ENCODE results near the gene ZNF76.

The ZNF76 gene

DNA sequence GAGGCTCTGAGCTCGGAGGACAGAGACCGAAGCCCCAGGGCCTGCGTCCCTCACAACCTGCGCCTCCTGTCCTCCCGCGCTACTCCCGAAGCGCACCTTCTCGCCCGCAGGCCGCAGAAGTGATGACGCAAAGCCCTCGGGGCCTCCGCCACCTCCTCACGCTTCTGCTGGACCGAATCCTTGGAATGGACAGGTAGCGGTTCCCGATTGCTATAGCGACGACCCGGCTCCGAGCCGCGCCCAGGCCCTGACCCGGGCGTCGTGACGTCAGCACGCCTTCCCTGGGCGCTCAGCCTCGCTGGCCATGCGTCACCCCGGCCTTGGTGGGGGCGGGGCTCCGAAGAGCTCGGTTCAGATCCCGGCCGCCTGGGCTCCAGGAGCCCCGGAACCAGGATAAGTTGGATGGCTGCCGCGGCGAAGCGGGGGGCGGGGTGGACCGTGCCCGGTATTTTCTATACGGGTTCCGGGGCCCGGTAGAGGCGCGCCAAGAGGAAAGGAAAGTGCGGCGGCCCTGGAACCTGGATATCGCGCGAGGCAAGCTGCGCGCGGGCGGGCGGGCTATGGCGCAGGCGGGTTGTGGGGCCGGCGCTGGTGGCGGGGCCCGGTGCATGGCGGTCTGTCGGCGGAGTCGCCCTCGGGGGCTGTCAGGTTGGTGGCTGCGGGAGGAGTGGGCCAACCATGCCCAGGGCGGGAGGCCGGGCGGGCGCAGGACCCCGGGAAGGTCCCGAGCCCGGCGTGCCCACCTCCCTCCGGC is at the start of gene ZNF76:
TSS of gene ZNF76 (plus strand) at position 542 of the 754 bp plus-strand sequence. CDS start 21,417 bp downstream, outside the sequence.
- peak; percentile 85 to 89 for ATAC-seq

DNA sequence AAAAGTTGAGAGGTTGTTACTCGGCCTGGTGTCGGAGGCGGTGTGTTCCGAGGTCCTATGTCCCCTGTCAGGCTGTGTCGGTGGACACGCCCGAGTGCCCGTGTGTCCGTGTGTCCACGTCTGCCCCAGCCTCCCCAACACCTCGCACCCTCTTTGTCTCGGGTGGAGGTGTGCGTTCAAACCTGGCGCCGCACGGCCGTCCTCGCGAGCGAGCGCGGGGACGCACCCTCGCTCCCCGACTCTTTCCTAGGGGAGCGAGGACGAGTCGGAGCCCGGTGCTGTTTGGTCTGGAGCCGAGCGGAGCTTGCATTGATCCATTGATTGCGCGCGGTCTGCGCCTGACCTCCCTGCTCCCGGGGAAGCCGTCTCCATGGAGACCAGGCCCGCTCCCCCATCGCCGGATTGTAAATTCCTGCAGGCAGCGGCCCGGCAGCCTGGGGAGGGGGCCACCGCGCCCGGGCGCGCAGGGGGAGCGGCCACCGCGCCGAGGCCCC is 46.2 kb upstream of the ZNF76 start:
- no peak for ATAC-seq

DNA sequence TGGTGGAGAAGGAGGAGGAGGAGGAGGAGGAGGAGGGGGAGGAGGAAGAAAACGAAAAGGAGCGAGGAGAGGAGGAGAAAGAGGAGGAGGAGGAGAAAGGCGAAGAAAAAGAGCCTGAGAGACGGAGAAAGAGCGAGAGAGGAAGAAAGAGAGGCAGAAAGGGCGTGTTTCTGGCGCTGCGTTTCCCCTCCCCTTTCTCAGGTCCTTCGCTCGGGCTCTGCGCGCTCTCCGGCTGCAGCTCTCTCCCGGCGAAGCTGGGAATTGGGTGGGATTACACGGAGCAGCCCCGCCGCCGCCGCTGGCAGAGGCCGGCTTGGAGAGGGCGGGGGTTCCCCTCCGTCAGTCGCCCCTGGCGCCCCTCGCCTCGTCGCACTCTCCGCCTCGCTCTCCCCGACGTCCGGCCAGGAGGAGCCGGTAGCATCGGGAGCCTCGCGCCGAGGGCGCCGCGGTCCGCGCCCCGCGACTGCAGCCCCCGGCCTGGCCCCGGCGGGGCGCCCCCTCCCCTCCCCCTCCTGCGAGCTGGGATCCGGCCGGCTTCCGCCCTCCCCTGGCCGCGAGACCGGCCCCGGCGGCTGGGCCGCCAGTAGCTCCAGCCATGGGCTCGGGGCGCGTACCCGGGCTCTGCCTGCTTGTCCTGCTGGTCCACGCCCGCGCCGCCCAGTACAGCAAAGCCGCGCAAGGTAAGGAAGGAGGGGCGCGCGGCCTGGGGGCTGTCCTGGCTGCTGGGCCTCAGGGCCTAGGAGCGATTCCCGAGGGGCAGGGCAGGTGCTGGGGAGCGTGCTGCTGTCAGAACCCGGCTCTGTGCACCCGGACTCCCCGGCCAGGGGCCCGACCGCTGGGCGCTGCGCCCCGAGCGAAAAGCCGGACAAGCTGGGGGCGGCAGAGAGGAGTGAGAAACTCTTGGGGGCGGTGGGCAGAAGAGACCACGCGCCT is 45.4 kb upstream of the ZNF76 start, which contains the start of gene SCUBE3:
TSS of gene SCUBE3 (plus strand) at position 133 of the 933 bp plus-strand sequence. CDS start at position 596, 463 bp downstream.
- ATAC-seq: no peak

DNA sequence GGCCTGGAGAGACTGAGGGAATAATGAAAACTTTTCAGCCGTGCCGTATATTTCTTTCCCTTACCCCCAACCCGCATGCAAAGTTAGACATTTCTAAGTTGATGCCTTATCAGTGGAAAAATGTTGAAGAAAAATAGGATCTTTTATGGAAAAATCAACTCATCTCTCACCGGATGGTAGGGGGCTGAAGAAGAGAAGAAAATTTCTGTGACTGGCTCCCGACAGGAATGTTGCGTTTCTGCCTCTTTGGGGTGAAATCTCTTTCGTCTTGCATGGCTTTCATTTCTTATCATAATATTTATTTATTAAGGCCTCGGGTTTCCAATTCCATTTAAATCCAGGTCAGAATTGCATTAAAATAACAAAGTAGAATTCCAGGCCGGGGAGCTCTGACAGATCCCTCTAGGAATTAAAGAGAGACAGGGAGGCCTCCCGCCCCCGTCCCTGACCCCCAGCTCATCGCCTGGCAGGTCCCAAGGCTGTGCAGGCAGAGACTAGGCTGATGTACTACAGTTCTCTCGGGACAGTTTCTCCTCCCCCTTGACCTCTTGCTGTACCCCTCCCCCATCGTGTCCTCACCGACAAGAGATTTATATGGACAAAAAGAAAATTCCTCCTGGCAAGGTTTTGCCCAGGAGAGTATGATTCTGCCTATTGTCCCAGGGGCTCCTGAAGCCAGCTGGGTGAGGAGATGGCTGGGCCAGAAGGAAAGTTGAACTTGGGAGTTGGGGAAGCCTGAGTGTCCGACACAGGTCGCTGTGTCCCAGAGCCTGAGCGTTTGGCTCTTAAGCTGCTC is 44.5 kb upstream of the ZNF76 start:
- no peak for ATAC-seq

DNA sequence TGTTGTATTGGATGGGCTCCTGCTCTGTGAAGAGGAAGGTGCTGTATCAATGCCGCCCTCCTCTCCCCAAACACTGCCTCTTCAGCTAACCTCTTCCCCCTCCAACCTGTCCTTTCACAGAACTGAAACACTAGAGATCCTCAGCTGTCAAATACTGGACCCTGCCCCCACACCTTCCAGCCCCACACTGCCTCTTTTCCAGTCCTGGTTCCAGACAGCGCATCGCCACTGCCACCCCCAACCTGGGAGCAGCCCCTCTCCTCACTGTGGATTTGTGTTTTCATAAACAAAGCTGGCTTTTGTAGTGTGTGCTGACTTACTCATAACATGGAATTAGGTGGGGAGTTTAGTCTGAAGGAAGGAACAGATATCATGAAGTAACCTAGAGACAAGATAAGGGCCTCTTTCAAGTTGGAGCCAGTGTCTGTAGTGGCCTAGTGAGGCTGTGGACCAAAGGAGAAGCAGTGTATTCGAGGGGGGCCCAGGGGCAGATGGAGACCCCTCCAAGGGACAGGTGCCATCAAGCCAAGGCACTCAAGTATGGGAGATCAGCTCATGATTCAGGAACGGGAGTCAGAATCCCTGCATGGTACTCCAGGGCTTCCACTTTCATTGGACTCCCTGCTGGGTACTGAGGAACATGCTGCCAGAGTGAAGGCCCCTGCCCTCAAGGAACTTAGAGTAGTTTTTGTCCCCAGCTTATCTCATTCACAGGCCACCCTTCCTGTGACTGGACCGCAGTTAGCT is 43.7 kb upstream of the ZNF76 start:
- no peak for ATAC-seq

DNA sequence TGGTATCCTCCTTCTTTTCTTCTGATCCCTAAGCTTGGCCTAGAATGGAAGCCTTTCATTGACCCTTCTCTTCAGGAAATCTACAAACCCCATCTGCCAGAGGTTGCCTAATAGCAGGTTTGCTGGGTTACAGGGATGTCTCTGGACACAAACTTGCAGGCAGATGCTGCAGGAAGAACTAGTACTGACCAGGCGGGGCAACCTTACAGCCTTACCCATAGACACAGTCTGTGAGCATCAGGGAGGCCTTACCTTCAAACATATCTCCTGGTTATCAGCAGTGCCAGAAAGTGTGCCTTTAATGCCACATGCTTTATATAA is 43.2 kb upstream of the ZNF76 start:
- no peak for ATAC-seq

DNA sequence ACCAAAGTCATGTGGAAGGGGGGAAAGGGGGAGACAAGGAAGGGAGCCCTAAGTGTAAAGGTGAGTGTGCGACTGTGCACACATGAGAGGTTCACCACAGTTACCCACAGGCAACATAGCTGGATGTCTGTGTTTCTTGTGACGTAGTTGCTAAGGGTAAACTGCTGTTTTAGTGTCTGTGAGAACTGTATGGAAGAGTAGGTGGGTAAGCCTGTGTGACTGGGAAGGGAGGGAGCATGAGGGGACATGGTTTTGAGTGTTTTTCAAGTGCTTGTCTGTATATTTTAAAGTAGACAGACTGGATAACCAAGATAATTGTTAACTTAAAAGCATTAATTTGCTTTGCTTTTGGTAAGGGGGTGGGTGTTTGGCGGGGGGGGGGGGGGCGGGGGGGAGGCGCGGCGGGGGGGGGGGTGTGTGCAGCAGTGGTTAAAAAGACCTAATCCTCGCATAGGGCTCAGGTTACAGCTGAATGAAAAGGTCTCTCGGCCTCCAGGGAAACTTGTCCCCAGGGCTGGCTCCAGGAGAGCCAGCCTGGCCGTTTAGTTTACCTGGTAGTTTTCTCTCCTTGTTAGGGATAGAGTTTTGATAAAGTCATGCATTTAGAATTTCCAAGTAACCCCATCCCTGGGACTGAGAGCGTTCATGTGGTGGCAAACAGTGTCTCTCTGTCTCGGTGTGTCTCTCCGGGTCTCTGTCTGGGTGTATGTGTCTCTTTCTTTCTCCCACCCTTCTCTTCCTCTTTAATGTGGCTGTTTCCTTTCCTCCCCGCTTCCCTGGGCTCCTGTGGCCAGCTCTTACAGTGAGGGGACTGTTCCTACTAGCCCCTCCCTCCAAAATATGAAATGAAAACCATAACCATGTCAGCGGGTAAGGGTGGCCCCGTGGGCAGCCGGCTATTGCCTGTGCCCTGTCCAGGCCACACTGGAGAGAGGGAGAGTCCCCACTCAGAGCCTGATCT is 42.4 kb upstream of the ZNF76 start:
- ATAC-seq: no peak

DNA sequence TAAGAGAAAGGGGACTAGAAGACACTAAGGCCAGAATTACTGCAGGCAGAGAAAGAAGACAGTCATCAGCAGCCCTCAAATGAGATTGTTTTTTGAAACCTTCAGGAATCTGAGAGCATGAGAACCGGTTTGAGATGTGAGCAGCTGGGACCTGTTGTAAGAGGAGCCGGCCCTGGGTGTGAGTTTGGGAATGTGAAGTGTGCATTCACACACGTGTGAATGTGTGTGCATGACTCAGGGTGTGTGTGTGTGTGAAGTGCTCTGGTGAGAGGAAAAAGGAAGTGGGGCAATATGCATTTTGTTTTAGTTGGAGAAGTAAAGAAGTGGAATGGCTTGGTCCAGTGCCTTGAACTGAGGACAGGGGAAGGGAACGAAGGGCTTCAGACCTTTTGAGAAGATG is 41.5 kb upstream of the ZNF76 start:
- no peak for ATAC-seq

DNA sequence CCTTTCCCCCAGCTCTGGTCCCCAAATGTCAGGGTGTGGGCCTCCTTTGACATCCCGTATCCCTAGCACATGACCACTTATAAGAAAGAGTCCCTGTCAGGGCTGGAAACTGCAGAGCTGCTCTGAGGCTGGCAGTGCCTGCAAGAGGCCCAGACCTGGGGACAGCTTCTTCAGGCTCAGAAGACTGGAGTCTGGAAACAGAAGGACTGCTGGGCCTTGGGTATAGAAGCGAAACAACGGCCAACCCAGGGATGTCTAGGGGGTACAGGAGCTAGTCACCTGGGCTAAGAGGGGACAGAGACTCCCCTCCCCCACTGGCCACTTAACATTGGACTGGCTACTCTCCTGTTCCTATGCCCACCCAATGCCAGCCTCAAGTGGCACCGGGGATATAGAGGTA is 41.1 kb upstream of the ZNF76 start:
- no peak for ATAC-seq

DNA sequence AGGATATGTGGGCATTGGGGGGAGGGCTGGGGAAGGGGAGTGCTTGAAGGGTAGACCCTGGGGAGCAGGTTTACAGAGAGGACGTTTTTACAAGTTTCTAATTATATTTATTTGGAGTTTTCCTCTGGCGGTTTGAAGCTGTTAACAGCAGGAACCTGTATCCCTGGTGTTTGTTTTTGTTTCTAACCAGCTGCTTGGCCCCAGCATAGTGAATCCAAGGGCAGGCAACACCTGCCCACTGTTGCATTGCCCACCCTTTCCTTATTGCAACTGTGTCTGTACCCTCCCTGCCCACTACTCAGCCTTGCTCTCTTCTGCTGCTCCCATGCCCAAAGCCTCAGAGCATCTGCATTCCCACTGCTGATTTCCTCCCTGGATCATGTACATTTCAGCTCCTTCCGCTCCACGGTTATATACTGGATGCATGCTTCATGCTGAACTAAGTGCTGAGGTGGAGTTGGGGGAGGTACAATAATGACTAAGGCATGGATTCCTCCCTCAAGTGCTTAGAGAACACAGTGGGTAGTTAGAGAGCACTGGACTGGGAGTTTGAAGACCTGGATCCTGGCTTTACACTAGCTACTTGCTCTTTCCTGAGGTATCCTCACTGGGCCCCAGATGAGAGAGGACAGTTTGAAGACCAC is 39.7 kb upstream of the ZNF76 start:
- ATAC-seq: no peak

DNA sequence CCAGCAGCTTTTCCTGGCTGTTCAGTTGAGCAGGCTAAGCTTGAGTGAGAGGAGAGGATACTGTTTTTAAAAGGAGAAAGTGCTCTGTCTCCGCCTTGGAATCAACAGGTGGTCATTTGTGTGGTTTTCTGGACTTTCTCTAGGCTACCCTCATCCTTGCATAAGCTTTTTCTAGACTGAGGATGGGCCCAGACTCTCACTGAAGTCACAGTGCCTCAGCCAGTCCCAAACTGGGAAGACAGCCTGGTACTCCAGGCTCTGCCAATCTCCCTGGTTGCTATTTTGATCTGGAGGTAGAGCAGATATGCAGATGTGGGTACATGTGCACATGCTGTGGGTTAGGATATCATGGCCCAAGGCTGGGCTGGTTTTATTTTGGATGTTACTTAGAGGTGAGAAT is 38.8 kb upstream of the ZNF76 start:
- ATAC-seq: no peak

DNA sequence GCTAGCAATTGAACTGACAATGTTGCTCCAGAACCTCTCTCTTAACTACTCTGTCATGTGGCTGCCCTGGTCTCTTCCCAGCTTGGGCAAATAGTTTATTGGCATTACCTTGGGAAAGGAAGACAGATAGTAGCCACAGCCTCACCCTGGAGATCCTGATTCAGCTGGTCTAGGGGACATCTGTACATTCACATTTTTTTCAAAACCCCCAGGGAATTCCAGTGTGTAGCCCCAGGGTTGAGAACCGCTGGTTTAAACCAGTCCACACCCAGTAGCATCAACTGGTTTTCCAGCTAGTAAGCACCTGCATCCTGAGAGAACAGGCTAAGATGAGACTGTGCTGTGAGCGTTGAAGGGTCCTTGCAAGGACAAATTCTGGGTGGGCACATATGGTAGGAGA is 36.1 kb upstream of the ZNF76 start:
- ATAC-seq: no peak

DNA sequence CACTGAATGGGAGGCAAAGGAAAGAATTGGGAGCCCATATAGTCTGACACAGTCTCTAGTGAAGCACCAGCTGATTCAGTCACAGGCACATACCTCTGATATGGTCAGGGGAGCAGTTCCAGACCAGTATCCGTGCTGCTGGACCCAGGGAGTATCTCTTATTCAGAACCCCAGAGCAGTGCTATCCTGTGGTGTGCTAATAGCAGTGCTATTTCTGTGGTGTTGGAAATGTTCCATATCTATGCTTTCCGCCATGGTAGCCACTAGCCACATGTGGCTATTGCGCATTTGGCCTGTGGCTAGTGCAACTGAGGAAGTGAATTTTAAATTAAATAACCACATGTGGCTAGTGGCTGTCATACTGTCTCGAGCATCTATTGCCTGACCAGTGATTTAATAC is 34.8 kb upstream of the ZNF76 start:
- no peak for ATAC-seq

DNA sequence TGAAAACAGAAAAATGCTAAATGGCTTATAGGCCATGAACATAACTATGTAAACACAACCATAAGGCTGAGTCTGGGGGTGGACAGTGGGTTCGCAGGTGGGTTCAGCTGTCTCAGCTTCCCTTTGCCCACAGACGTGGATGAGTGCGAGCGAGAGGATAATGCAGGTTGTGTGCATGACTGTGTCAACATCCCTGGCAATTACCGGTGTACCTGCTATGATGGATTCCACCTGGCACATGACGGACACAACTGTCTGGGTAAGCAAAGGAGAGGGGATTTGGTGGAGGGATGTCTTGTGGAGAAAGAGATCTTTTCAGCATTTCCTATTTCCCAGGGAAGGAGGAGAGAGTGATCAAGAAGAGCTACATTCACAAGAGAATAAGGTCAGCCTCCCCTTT is 31.1 kb upstream of the ZNF76 start:
- ATAC-seq: no peak

DNA sequence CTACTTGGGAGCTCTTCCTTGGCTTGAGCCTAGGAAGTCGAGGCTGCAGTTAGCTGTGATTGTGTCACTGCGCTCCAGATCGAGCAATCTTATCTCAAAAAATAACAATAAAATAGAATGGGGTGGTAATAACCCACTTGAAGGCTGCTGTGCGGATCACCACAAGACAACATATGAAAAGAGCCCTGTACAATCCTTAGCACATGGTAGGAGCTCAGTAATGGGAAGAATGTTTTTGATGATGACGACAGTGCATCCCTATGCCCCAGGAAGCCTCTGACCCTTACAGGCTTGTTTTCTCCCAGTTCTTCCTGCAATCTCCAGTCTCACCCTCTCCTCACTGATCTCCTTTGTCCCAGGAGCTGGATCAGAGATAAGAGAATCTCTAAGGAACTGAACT is 30.2 kb upstream of the ZNF76 start:
- no peak for ATAC-seq

DNA sequence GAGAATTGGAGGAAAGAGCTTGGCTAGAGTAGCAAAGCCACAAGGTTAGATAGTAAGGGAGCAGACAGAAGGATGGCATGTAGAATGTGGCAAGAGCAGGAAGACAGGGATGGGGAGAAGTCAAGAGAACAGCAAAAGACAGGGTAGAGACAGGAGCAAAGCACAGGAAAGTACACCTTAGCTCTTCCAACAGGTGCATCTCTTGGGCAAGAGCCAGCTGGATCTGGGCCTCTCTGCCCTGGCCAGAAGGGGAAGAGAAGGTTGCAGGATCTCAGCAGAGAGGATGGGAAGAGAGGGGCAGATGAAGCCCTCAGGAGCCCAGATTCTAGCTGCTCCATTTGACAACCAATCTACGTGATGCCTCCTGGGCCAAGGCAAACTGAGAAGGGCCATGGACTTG is 29.0 kb upstream of the ZNF76 start:
- no peak for ATAC-seq

DNA sequence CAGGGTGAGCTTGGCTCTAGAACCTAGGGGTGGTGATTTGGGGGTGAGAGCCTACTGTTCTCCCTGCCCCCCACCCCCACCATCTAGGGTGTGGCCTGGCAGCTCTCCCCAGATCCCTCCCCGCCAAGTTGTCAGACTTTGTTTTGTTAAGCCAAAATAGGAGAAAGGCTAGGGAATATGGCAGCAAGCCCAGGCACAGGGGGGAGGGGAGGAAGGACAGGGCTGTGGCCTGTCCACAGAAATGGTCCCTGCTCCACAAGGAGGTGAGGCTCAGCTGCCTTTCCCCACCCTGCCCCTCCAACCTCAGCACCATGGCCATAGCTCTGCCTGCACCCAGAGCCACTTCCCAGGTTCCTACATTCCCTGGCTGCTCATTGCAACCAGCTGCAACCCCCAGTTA is 28.6 kb upstream of the ZNF76 start:
- no peak for ATAC-seq

DNA sequence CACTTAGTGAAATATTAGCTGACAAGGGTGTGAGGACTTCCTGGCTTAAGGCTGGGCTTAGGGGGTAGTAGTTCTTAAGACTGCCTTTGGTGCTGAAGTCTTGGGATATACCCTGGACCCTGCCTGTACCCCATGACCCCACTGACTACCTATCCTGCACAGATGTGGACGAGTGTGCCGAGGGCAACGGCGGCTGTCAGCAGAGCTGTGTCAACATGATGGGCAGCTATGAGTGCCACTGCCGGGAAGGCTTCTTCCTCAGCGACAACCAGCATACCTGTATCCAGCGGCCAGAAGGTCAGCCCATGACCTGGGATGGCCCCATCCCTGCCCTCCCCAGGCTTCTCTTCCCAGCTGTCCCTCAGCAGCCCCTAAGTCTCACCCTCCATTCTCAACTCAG is 28.0 kb upstream of the ZNF76 start:
- ATAC-seq: no peak

DNA sequence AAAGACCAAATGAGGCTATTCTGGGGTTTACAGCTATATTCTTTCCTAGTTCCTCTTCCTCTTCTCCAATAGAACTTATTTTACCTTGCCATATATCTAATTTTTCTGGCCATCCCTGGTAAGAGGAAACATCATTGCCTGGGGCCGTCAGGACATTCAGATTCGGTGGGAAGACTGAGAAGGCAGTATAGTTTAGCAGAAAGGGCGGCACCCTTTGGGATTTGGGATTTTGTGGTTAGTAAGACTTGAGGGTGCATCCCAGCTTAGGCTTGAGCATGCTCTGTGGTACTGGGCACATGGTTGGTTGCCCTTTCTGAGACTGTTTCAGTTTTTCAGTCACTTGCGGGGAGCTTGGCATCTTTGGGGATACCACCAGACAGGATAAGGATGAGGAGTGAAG is 24.6 kb upstream of the ZNF76 start:
- no peak for ATAC-seq

DNA sequence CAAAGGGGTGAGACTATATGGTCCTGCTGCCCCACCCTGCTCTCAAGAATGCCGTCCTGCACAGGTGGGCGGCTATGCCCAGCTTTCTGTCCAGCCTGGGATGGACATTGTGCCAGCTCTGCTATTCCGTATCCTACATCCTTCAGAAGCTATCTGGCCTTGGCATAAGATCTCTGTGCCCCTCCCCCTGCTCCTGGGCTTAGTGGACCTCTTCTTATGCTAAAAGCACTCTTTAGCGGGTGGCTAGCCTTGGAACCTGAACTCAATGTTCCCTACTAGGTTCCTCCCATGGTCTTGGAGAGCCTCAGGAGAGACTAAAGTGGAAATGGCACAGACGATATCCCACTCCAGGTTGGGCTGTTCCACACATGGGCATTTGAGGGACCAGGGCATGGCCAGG is 23.3 kb upstream of the ZNF76 start:
- no peak for ATAC-seq

DNA sequence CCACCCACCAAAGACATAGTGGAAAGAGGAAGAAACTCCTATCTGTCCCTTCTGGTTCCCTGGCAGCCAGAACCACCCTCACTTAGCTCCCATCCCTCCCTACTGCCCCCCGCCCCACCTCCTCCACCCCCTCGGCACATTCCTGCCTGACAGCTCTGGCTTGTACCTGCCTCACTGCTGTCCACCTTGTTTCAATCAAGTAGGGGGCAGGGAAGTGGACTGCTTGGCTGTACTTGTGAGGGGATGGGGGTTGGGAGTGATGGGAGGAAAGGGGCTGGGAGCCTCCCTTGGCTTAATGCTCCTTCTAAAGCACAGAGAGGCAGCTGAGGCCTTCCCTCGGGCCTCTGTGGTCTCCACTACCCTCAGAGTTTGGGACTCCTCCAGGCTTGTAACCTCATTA is 22.1 kb upstream of the ZNF76 start:
- no peak for ATAC-seq

Measured in activated CD4-positive, CD25-positive, alpha-beta regulatory T cell treated with anti-CD3 and anti-CD28 coated beads, Interleukin-2, amount 50 U/mL, for 24 hours (primary cell).